ENCODE results near the gene ANKRA2.
A peak's percentile ranks its signal among the peaks of the same experiment; 100 is the strongest.

Gene ANKRA2

GRCh38 chr5:73565139-73565968 lies at the start of gene ANKRA2, which contains the start of gene UTP15:
Gene ANKRA2, minus strand, starts transcription at chr5:73565639. Its CDS starts 2,758 bp downstream, at chr5:73562881.
Gene UTP15, plus strand, starts transcription at chr5:73565743. Its CDS starts 1,602 bp downstream, at chr5:73567345.
- DNase-seq: peak; percentile 98

- no peak for DNase-seq
Observed at GRCh38 chr5:73615085-73615484, 49.6 kb upstream of the ANKRA2 start.

GRCh38 chr5:73612799-73613198 lies 47.4 kb upstream of the ANKRA2 start:
- DNase-seq: no peak

- no peak for DNase-seq
Observed at GRCh38 chr5:73607228-73607627, 41.8 kb upstream of the ANKRA2 start.

- no peak for DNase-seq
Observed at GRCh38 chr5:73606206-73606753, 40.8 kb upstream of the ANKRA2 start.

GRCh38 chr5:73605223-73606087 lies 40.0 kb upstream of the ANKRA2 start:
- no peak for DNase-seq

GRCh38 chr5:73603998-73604397 lies 38.6 kb upstream of the ANKRA2 start:
- no peak for DNase-seq

- no peak for DNase-seq
Observed at GRCh38 chr5:73599380-73599779, 33.9 kb upstream of the ANKRA2 start.

- peak; percentile 62 for DNase-seq
Observed at GRCh38 chr5:73596705-73597328, 31.4 kb upstream of the ANKRA2 start.

GRCh38 chr5:73592551-73592950 lies 27.1 kb upstream of the ANKRA2 start:
- no peak for DNase-seq

- no peak for DNase-seq
Observed at GRCh38 chr5:73591698-73592501, 26.5 kb upstream of the ANKRA2 start.

- peak; percentile 80 for DNase-seq
Observed at GRCh38 chr5:73591102-73591695, 25.8 kb upstream of the ANKRA2 start.

GRCh38 chr5:73587923-73588322 lies 22.5 kb upstream of the ANKRA2 start:
- no peak for DNase-seq

GRCh38 chr5:73582285-73583145 lies 17.1 kb upstream of the ANKRA2 start:
- no peak for DNase-seq

GRCh38 chr5:73565969-73566547 lies 619 bp upstream of the ANKRA2 start:
- no peak for DNase-seq

- peak; percentile 62 for DNase-seq
Observed at GRCh38 chr5:73564675-73565074, 764 bp downstream of the ANKRA2 start.

- DNase-seq: peak; percentile 27
Observed at GRCh38 chr5:73564018-73564417, 1.4 kb downstream of the ANKRA2 start.

GRCh38 chr5:73558950-73559349 lies 6.5 kb downstream of the ANKRA2 start:
- DNase-seq: no peak

GRCh38 chr5:73552642-73553041 lies 12.8 kb downstream of the ANKRA2 start:
- DNase-seq: no peak

GRCh38 chr5:73550016-73550415 lies 15.4 kb downstream of the ANKRA2 start:
- no peak for DNase-seq

Data from OCI-M1 (cell line).